Measurements from ENCODE around the gene ERMAP.

ERMAP gene, protein sequence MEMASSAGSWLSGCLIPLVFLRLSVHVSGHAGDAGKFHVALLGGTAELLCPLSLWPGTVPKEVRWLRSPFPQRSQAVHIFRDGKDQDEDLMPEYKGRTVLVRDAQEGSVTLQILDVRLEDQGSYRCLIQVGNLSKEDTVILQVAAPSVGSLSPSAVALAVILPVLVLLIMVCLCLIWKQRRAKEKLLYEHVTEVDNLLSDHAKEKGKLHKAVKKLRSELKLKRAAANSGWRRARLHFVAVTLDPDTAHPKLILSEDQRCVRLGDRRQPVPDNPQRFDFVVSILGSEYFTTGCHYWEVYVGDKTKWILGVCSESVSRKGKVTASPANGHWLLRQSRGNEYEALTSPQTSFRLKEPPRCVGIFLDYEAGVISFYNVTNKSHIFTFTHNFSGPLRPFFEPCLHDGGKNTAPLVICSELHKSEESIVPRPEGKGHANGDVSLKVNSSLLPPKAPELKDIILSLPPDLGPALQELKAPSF

DNA sequence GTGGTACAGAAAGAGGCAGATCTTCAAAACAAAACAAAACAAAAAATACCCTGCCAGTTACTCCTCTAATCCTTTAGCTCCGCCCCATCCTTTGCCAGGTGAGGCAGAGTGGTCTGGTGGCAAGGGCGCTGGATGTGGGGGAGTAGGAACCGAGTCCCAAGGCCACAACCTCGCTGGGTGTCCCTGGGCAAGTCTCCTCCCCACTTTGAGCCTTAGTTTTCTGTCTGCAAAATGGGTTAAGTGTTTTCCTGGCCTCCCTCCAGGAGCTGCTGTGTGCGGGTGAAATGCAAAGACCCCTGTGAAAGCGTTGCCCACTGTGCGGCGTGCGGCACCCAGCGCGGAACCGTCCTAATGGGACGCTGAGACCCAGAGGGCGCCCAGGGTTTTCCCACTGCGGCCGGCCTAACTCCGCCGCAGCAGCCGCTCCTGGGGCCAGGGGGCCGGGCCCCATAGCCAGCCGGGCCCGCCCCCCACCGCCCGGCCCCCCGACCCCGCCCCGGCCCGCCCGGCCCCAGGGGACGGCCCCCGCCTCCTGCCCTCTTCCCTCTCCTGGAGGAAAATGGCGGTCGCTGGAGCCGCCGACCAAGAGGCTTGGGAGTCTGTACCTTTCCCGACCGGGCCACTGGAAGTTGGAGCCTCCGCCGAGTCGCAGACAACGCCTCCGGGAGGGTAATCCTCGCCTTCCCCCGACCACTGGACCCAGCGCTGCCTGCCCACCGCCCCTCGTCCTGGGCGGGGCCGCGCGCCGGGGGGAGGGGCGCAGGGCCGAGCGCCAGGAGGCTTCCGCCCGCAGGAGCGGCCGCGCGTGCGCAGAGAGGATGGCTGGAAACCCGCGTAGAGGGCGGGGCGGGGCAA, at the start of gene ERMAP, which contains the start of gene SVBP:
Gene ERMAP, plus strand, starts transcription at position 538 of the 855 bp plus-strand sequence. CDS start 13,327 bp downstream, outside the sequence.
Gene SVBP, minus strand, starts transcription at position 813 of the 855 bp plus-strand sequence. CDS start 853 bp downstream, outside the sequence.
- TF ChIP-seq, protein P1, sequence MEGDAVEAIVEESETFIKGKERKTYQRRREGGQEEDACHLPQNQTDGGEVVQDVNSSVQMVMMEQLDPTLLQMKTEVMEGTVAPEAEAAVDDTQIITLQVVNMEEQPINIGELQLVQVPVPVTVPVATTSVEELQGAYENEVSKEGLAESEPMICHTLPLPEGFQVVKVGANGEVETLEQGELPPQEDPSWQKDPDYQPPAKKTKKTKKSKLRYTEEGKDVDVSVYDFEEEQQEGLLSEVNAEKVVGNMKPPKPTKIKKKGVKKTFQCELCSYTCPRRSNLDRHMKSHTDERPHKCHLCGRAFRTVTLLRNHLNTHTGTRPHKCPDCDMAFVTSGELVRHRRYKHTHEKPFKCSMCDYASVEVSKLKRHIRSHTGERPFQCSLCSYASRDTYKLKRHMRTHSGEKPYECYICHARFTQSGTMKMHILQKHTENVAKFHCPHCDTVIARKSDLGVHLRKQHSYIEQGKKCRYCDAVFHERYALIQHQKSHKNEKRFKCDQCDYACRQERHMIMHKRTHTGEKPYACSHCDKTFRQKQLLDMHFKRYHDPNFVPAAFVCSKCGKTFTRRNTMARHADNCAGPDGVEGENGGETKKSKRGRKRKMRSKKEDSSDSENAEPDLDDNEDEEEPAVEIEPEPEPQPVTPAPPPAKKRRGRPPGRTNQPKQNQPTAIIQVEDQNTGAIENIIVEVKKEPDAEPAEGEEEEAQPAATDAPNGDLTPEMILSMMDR (IDR thresholded peaks at IDR 0.05; ENCODE audit: control insufficient read depth, extremely low read depth, insufficient read depth), result no peak
- H3K4me3 ChIP-seq (ENCODE audit: low read depth, low read length), result peak within 1 kb of the TSS; percentile 76

DNA sequence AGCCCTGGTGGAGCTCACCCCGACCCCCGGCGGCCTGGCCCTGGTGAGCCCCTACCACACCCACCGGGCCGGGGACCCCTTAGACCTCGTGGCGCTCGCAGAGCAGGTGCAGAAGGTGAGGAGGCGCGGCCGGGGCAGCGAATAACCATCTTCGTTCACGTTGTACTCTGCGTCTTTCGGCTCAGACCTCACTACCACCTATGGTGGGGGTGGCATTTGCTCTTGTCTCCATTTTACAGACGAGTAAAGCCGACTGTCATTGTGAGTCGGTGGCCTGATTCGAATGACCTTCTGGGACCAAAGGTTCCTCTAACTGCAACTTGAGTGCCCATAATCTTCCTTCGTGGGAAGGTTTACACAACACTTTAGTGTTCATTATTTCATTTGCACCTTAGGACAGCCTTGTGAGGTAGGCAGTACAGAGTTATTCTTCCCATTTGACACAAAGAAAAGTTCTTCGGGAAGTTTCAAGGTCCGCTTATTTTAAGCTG, 49.4 kb upstream of the ERMAP start:
- no peak for DNase-seq (ENCODE audit: low read depth)
- TF ChIP-seq, protein P1 (IDR thresholded peaks at IDR 0.05; ENCODE audit: control insufficient read depth, extremely low read depth, insufficient read depth), result no peak
- H3K4me3 ChIP-seq (ENCODE audit: low read depth, low read length), result peak overlapping the region; percentile 92

More for the DNA sequence above, at the start of gene ERMAP, which contains the start of gene SVBP:
- DNase-seq (ENCODE audit: low read depth), result no peak

DNA sequence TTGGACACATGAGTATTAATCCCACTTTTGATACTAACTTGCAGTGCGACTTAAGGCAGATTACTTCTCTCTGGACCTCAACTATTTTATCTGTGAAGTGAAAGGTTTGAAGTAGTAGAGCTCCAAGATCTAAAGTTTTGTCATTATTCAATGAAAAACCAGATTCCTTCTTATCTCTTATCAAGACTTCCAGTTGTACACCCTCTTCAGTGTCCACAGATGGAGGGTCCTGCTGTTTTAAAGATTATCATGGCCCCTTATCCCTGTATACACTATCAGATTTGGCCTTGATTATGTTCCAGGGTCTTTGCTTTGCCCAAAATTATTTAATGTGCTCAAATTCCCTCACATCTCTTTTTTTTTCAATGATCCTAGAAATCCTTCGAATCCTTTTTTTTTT, 48.8 kb upstream of the ERMAP start:
- TF ChIP-seq, protein P1 (IDR thresholded peaks at IDR 0.05; ENCODE audit: control insufficient read depth, extremely low read depth, insufficient read depth), result no peak
- peak overlapping the region; percentile 92 for H3K4me3 ChIP-seq (ENCODE audit: low read depth, low read length)
- no peak for DNase-seq (ENCODE audit: low read depth)

DNA sequence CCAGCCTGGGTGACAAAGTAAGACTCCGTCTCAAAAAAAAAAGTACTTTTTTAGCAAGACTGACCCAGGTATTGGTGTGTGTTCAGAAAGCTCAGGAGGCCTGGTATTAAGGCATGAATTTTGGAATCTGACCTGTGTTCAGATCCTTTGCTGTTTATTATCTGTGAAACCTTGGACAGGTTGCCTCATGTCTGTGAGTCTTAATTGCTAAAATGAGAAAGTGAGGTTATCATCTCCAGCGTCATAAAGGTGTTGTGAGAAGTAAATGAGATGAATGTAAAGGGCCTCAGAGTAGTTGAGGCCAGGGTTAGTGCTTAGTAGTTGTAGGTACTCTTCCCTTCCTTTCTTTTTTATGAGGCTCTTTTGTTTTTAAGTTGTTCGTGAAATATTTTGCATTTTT, 47.1 kb upstream of the ERMAP start:
- TF ChIP-seq, protein P1 (IDR thresholded peaks at IDR 0.05; ENCODE audit: control insufficient read depth, extremely low read depth, insufficient read depth), result no peak
- no peak for DNase-seq (ENCODE audit: low read depth)
- no peak overlapping the region for H3K4me3 ChIP-seq (ENCODE audit: low read depth, low read length)

DNA sequence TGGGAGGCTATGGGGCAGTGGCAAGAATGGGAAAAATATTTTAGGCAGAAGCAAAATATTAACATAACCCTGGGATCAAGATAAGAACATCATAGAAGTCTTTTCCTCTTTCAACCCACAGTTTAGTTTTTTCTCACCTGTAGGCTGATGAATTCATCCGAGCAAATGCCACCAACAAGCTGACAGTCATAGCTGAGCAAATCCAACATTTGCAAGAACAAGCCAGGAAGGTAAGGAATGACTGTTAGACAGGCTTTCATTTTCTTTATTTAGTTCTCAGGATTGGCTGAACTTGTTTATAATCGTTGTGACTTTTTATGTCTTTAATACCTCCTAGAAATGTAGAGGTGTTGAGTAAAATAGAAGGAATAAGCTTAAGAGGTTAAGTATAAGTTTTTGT, 43.5 kb upstream of the ERMAP start:
- TF ChIP-seq, protein P1 (IDR thresholded peaks at IDR 0.05; ENCODE audit: control insufficient read depth, extremely low read depth, insufficient read depth), result no peak
- no peak for DNase-seq (ENCODE audit: low read depth)
- no peak overlapping the region for H3K4me3 ChIP-seq (ENCODE audit: low read depth, low read length)

DNA sequence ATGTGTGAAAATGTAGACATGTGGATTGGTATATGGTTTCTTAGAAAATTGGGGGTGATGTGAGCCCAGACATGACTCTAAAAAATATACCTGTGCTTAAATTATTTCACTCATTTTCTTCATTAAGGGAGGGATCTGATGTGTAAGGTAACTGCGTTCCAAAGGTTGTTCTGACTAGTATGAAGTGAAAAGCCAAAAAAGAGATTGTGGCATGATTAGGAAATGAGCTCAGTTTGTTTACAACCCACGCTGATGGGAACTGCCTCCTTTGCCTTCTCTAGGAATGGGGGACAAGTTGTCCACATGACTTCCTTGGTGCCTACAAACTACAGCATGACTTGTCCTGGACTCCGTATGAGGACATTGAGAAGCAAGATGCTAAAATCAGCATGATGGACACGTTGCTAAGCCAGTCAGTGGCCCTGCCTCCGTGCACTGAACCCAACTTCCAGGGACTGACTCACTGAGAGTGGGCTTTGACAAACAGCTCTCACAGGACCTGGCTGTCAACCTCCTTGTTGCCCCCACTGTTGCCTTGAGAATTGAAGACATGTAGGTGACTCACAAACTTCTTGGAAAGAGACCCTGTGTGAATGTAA, 41.9 kb upstream of the ERMAP start:
- no peak for DNase-seq (ENCODE audit: low read depth)
- H3K4me3 ChIP-seq (ENCODE audit: low read depth, low read length), result no peak overlapping the region
- TF ChIP-seq, protein P1 (IDR thresholded peaks at IDR 0.05; ENCODE audit: control insufficient read depth, extremely low read depth, insufficient read depth), result no peak
